Measurements from ENCODE around the gene EML5.
"Not testable (repeated sequence)": the region's sequence is repeated elsewhere in the genome, so short reads cannot be mapped to it uniquely, and the experiment has no call there.

EML5 gene

DNA sequence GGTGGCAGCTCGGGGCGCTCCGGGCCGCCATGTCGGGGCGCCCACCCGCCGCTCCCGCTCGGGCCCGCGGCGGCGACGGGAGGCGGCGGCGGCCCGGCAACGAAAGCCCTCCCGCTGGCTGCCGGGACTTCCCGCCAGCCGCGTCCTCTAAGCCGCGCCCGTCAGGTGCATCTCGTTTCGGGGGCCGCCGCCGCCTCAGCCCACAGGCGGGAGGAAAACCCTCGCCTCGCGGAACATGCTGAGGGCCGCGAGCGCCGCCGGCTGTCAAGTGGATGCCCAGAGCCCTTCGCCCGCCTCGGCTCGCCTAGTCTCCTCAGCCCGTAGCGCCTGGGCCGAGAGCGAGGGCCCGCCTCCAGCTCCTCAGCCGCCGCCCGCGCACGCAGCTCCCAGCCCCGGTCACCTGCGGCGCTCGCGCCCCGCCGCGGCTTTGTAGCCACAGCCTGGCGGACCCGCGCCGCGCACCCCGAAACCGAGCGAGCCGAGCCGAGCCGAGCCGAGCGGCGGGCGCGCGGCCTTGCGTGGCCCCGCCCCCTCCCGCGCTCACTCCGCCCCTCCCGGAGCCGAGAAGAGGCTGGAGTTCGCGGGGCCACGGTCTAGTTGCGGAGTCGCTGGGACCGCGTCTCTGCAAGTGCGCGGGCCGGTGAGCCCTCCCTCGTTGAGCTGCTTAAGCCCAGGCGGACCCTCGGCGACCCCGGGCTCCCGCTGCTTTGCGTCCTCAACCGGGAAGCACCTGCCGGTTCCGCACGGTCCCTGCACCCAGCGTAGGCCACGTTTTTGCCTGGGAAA lies at the start of gene EML5:
TSS of gene EML5 (minus strand) at position 481 of the 786 bp plus-strand sequence. CDS start at position 31, 450 bp downstream.
- DNase-seq, result no peak

- DNase-seq, result no peak
Observed at GRCh38 chr14:88842414-88842813, 49.7 kb upstream of the EML5 start.

GRCh38 chr14:88841741-88842140 lies 49.0 kb upstream of the EML5 start:
- no peak for DNase-seq

GRCh38 chr14:88840926-88841325 lies 48.2 kb upstream of the EML5 start:
- DNase-seq, result no peak

DNA sequence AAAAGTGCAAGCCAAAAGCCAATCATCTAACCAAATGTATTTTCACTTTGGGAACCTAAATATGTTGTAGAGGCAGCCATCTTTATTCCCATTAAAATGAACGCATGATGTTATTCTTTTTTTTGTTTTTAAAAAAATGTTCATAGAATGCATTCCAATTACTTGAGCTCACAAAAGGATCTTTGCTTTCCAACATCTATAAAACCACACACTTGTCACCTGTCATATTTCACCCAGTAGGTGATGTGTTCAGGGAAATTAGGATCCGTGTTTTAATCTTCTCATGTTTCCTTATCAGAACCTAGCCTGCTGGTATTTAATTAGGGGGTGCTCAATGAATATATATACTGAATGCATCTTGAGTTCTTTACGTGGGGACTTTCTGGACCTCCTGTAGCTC lies 45.3 kb upstream of the EML5 start:
- DNase-seq, result no peak

GRCh38 chr14:88837495-88837894 lies 44.7 kb upstream of the EML5 start:
- DNase-seq, result no peak

- no peak for DNase-seq
Observed at GRCh38 chr14:88835661-88836060, 42.9 kb upstream of the EML5 start.

DNA sequence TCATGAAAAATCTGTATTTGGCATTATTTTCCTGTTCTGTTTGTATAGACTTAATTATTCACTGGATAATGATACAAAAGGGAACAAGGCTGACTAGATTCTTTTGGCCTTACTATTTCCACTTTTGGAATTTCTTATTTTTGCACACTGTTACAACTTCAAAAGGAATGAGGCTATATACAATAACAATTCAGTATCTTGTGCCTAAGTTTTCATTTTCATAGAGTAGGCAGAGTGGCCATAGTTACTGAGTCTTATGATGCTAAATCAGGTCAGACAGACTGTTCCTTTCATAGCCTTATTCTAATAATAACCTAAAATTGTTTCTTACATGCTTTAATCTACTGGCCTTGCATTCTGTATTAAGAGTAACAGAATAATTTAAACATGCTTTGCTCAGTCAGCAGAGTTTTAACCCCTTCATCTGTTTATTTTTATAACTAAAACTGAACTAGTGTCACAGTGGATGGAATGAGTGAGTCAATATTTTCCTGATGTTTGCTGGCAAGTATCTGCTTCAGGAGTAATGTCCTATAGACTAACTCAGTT lies 42.2 kb upstream of the EML5 start:
- no peak for DNase-seq

DNA sequence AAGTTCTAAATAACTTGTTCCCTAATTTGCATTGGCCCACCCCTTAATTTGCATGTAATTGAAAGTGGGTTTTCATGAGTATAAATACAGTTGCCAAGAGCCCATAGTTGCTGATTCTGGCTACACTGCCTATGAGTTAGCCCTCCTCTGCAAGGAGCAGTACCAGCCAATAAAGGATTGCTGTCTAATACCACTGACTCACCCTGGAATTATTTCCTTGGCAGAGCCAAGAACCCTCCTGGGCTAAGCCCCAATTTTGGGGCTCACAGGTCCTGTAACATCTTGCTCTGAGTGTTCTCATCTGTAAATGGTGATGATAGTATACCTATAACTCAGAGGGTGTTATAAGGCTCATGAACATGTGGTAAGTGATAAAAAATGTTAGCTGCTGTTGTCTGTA lies 38.5 kb upstream of the EML5 start:
- no peak for DNase-seq

DNA sequence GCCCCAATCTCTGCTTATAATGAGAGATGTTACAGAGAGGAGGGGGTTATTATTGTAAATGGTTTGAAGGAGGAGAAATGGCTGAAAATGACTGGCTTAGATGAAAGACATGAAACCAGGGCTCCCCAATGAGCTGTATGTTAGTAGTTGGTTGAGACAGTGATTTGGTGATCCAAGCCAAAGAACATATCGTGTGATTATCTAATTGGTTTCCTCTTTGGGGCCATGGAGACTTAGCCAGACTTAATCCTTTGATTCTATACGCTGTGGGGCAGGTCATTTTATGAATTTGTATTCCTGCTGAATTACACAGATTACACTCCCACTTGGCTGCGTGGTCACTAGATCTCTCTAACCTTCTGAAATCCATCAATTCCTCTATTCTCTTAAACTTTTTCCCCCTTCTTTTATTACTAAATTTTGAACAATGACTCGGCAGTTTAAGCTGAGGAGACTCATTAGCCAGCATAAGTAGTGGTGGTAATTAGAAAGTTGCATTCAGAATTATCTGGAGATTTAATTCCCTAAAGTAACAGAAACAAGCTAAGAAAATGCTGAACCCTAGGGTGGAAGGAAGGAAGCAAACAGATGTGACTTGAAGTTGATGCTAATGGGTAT lies 37.0 kb upstream of the EML5 start:
- no peak for DNase-seq

DNA sequence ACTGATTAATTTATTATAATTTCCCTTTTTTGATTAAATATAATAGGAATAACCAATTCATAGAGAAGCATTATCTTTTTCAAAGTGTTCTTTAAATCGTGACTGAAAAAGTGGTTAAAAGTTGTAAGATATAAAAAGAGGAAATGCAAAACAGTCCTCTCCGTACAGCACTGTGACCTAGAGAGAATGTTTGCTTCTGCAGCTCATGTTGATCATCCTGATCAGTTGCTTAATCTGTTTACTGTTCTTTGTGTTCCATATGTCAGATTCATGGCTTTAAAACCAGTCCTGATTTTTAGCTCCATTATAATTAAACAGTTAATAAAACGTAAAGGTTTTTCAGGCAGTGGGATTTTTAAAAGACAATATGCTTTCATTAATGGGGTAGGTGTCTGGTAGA lies 36.4 kb upstream of the EML5 start:
- no peak for DNase-seq

DNA sequence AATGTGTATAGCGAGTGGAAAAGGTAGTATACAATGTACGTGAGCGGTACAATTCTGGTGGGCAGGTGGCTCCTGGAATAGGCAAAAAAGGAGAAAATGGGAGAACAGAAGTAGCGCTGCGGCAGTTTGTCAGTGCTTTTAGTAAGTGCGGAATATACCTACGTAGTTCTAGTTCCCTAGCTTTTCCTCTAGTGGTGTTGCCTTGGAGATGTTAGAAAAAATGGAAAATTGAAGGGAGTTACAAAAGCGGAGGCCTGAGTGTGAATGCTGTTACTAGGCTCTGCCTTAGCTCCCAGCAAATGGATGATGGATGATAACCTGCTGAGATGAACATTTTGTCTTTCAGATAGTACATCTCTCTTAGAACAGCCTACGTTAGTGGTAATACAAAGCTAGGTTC lies 32.8 kb upstream of the EML5 start:
- DNase-seq, result no peak

DNA sequence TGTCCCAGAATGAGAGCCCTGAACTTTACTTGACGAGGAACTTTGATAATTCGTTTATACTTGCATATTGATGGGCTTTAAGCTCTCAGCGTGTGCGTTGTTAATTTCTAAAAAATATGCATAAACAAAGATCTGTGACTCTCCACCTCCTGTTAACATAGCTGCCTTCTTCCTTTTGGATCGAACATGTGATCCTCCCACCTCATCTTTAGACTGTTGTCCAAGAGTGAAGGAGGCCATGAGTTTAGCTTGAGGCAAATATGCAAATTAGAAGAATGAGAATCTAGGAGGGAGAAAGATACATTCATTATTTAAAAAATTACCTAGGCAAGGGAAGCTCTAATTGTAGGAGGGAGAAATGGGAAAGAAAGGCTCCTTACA lies 32.3 kb upstream of the EML5 start:
- no peak for DNase-seq

- peak; percentile 52 for DNase-seq
Observed at GRCh38 chr14:88824314-88825077, 31.7 kb upstream of the EML5 start, which contains the start of gene TTC8. Gene TTC8, plus strand, starts transcription at chr14:88824651. Its CDS starts 57 bp downstream, at chr14:88824708.

DNA sequence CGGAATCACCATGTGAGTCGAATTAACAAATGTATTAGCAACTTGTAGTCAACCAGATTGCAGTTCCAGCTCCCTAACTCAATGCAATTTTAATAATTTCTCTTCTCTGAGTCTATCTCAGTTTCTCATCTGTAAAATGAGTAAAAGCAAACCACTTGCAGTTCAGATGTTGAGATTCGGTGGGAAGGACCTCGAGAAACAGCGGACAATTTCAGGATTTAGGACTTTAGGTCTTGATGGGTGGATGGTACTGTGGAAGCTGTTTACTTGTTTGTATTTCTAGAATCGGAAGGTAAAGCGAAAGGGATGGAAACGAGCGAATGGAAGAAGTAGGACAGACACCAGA lies 31.2 kb upstream of the EML5 start:
- no peak for DNase-seq

DNA sequence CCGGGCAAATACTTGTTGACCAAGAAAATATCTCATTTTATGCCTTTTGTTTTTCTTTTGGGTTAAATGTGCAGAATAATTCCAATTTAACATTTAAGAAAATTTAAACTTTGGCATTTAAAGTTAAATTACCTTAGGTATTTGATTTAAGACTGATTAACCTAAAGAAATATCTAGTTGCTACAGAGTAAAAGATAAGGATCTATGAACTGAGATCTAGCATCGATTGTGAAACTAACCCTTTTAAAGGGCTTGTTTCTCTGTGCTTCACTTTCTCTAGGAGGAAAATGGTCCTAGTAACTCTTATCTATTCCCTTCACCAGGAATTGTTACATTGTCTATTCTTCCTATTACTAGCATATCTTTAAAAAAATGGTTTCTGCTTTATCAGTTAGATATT lies 29.1 kb upstream of the EML5 start:
- no peak for DNase-seq

GRCh38 chr14:88821378-88821777 lies 28.6 kb upstream of the EML5 start:
- no peak for DNase-seq

- not testable (repeated sequence) for DNase-seq
Observed at GRCh38 chr14:88819674-88820073, 26.9 kb upstream of the EML5 start.

DNA sequence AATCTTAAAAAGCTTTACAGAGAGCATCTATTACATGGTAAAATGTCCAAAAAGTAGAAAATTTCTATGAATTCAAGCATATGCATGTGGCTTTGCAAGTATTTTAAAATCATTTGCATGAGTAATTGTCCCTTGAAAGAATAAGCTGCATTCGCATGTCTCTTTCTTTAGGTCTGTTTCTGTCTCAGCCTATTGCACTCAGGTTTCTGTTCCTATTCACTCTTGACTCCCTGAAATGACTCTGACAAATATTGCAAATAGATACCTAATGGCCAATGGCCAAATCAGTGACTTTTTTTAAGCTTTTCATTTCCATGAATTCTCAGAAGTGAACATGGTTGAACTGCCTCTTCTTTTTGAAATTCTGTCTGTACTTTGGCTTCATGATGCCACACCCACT lies 25.3 kb upstream of the EML5 start:
- DNase-seq, result no peak

DNA sequence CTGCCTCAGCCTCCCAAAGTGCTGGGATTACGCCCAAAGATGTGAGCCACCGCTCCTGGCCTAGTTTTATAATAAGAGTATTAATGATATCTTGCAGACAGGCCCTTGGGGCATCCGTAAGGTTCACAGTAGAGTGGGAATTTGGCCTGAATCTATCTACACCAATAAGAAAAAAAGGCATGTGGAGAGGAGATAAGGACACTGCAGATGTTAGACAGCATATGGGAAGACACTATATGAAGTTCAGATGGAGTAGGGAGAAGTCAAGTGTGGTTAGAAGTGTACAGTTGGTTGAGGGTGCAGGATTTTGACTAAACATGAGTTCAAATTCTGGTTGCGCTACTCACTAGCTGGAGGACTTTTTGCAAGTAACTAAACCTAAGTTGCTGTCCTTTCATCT lies 23.2 kb upstream of the EML5 start:
- DNase-seq, result no peak

DNA sequence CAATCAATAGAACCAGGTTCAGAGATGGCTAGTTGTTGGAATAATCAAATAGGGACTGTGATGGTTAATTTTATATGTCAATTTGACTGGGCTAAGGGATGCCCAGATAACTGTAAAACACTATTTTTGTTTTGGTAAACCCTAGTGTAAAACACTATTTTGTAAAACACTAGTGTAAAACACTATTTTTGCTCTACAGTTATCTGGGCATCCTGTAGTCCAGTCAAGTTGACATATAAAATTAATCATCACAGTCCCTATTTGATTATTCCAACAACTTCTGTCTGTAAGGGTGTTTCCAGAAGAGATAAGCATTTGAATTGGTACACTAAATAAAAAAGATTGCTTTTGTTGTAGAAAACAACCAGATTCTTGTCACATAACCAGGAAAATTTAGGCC lies 15.6 kb upstream of the EML5 start:
- no peak for DNase-seq

DNA sequence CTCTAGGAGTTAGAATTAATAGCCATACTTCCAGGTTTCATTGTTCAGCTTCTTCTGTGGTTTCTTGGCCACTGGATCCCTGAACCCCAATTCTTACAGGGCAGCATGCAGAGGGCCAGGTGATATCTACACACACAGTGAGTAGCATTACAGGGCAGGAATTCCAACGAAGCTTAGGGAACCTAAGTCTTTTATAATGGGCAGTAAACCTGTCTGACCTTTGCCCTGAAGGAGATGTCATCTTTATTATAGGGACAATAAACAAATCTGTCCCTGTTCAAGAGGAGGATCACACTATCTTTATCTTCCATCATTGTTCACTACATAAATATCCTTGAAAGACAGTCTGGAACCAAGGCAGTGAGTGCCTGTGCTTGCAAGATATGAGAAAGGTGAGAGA lies 11.7 kb upstream of the EML5 start:
- no peak for DNase-seq

DNA sequence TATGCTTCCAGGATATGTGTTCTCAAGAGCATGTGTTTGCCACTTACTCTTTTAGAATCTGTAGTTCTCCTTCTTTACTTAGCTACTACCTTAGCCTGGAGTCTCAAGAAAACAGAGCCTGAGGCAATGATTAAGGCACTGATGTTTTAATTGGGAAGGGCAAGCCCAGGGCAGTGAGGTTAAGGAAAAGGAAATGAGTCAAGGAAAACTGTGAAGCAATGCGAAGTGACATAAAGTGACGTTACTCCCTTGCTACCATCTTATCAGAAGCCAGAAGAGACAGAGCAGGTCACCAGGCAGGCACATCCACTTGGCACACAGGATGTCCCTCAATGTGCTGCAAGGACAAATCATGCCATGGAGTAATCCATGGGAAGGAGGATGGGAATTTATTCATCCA lies 11.3 kb upstream of the EML5 start:
- DNase-seq, result no peak

DNA sequence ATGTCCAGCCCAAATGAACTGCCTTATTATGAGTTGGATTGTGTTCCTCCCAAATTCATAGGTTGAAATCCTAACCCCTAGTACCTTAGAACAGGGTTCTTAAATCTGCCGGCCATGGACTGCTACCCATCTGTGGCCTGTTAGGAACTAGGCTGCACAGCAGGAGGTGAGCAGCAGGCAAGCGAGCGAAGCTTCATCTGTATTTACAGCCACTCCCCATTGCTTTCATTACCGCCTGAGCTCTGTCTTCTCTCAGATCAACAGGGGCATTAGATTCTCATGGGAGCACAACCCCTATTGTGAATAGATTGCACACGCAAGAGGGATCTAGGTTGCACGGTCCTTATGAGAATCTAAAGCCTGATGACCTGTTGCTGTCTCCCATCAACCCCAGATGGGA lies 9.8 kb upstream of the EML5 start:
- no peak for DNase-seq

Data from NCI-H2081 treated with DMSO at 0.1 percent for 48 hours (cell line).